ENCODE measurements around the gene PJA2.
"Not testable (repeated sequence)": the region's sequence is repeated elsewhere in the genome, so short reads cannot be mapped to it uniquely, and the experiment has no call there.

PJA2 gene

DNA sequence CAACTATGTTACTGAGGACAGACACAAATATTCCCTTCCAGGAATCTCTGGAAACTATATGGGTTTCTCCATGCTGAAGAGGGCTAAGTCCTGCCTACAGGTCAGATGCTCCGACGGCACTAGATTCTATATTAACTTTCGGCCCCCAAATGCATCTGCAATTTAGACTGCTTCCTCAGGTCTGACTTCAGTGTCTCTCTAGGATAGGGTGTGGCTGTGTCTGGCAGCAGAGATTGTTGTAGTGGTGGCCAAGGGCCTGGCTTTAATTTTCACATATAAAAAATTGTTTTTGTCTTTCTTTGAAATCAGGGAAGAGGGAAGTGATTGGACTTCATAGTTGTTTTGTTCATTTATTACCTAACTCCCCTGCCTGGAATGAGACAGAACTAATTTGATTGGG is 101.8 kb downstream of the PJA2 start:
- no peak for DNase-seq (ENCODE audit: low spot score)

- DNase-seq (ENCODE audit: low spot score), result no peak
Measured at GRCh38 chr5:109307456-109307855, 102.3 kb downstream of the PJA2 start.

DNA sequence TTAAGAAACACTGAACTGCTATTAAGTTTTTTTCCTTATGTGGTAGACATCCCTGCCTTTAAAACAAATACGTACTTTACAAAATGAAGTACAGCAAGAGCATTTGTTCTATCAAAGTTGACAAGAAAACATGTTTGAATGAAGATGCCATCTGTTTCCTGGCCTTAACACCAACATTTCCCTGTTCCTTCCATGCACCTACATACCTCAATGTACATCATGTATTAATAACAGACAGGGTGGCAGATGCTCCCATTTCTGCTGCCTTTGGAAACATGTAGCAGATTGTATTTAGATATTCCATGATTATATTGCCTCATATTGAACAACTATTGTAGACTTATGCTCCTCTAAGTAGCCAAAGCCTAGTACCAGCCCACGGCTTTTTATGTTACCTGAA is 104.4 kb downstream of the PJA2 start:
- DNase-seq (ENCODE audit: low spot score), result no peak

DNA sequence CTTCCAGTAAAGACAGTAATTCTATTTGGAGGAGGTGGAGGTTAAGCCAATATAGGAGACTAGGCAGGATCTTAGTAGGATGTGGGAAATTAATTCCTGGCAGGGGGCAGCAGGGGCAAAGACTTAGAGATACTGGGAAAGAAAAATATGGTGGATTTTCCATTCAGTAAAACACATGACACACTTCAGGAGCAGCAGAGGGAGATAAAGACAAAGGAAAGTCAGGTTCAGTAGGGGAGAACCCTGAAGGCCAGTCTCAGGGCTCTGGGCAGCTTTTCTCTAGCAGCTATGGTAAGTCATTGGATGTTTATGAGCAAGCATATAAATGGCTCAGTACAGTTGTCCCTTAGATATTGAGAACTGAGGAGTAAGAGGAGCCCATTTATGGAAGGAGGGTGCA is 105.5 kb downstream of the PJA2 start:
- DNase-seq (ENCODE audit: low spot score), result no peak

DNA sequence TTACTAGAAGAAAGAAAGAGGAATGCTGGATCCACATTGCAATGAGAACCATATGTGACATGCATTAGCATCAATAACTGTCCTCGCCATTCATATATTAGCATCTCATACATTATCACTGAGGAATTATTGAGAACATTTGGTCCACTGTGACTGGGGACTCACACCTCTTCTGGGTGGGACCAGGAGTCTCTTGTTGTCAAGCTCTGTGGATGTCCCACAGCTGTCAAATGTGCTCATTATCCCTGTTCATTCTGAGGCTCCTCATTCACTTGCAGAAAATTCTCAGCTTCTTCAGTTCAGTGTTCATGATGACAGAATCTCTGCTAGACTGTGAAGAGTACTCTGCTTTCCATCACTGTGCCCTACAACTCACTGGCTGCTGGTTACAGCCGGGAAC is 109.4 kb downstream of the PJA2 start:
- DNase-seq (ENCODE audit: low spot score), result no peak

GRCh38 chr5:109299557-109299956 is 110.2 kb downstream of the PJA2 start:
- DNase-seq (ENCODE audit: low spot score), result no peak

- no peak for DNase-seq (ENCODE audit: low spot score)
Measured at GRCh38 chr5:109298794-109299193, 111.0 kb downstream of the PJA2 start.

DNA sequence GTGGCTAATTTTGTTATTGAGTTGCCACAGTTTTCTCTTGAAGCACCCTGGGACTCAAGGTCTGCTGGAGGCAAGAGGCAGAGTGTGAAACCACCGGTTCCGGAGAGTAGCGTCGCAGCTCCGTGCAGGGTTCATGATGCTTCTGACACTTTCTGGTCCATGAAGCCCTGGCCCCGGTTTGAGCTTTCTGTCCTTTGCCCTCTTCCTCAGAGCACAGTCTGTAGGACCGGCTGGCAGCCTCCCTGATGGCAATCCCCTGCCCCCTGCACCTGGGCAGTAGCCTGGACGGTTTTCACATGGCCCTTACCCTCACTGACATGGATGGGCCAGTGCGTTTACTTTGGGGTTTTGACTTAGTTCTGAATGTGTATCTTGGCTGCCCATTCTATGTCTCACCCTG is 111.9 kb downstream of the PJA2 start:
- DNase-seq (ENCODE audit: low spot score), result no peak

GRCh38 chr5:109291090-109291489 is 118.7 kb downstream of the PJA2 start:
- DNase-seq (ENCODE audit: low spot score), result no peak

GRCh38 chr5:109290231-109290630 is 119.5 kb downstream of the PJA2 start:
- no peak for DNase-seq (ENCODE audit: low spot score)

DNA sequence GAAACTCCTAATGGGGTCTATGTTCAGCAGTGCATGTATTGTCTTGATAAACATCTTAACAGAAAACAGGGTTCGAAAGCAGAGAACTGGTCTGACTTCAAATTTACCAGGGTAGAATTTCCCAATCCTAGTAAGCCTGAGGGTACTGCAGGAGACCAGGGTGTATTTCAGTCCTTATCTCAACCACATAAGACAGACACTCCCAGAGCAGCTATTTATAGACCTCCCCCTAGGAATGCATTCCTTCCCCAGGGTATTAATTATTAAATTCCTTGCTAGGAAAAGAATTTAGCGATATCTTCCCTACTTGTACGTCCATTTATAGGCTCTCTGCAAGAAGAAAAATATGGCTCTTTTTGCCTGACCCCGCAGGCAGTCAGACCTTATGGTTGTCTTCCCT is 123.1 kb downstream of the PJA2 start:
- DNase-seq (ENCODE audit: low spot score), result not testable (repeated sequence)
